Heart left ventricle (tissue), 13 donors: ENCODE results near the gene KRT72.

Experiments used
- CTCF ChIP-seq, 12 donors: fragments of 200-600 bp; sonication (generic) in 4 of 12; IDR thresholded peaks; one replicate each; pipeline versions ENCODE4 v1.5.0 to v1.8.0; 2018 to 2022; ENCODE audit warnings: antibody characterized with exemption in 12 of 12, mild to moderate bottlenecking in 5 of 12
- POLR2A ChIP-seq, 2 donors: fragments of 450-650 bp; IDR thresholded peaks; one replicate each; pipeline ENCODE4 v1.6.1; 2017; ENCODE audit warnings: antibody characterized with exemption in 2 of 2, mild to moderate bottlenecking in 2 of 2, moderate library complexity in 2 of 2
- donor health status: ischemic (EF 13 %, LVEDD 7.1; RV severe dilation, severe dysfunction).
- donor health status: DM: no; HTN: yes; CAD: no.
- donor health status: DM: no; HTN: no; CAD: no.
- donor health status: ischemic (EF 25% LVEDD 6.9; RV normal size, moderate dysfunction).
- donor health status: ischemic (EF 25% LVEDD 5.7; RV mildly dilated, moderate dysfunction).
- donor health status: ischemic (EF 35%, LVEDD 5.7; RV mildly dilated, moderate dysfunction).
- donor health status: nonischemic (EF 11% LVEDD 7.7; RV severe dilation, severe dysfunction).
- donor health status: DM: yes; HTN: yes; CAD: no.
- donor health status: PGD.
- donor health status: ischemic (EF 29% LVEDD 5.4; RV normal size, mild dysfunction).
- donor health status: nonischemic (EF 23%, LVEDD 6.1; RV moderate dilation, normal function).

- TF ChIP-seq CTCF (IDR thresholded peaks at IDR 0.05) (no peak), POLR2A (IDR thresholded peaks at IDR 0.05) (no peak)
Observed at GRCh38 chr12:52611080-52611468, 9.8 kb upstream of the KRT72 start.
